ENCODE data around the gene TSPAN6.

GRCh38 chrX:100593126-100593525, 43.5 kb downstream of the TSPAN6 start:
- TF ChIP-seq, protein P1, sequence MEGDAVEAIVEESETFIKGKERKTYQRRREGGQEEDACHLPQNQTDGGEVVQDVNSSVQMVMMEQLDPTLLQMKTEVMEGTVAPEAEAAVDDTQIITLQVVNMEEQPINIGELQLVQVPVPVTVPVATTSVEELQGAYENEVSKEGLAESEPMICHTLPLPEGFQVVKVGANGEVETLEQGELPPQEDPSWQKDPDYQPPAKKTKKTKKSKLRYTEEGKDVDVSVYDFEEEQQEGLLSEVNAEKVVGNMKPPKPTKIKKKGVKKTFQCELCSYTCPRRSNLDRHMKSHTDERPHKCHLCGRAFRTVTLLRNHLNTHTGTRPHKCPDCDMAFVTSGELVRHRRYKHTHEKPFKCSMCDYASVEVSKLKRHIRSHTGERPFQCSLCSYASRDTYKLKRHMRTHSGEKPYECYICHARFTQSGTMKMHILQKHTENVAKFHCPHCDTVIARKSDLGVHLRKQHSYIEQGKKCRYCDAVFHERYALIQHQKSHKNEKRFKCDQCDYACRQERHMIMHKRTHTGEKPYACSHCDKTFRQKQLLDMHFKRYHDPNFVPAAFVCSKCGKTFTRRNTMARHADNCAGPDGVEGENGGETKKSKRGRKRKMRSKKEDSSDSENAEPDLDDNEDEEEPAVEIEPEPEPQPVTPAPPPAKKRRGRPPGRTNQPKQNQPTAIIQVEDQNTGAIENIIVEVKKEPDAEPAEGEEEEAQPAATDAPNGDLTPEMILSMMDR (IDR thresholded peaks at IDR 0.05): no peak
- no peak for TF ChIP-seq ESRRA (IDR thresholded peaks at IDR 0.05; ENCODE audit: borderline replicate concordance, low read length)
- TF ChIP-seq RAD21 (conservative IDR thresholded peaks at IDR 0.05 in 1 of 2, IDR thresholded peaks at IDR 0.05 in 1 of 2): no peak

Measured in A549 (cell line).